SH-SY5Y (cell line): ENCODE data around the gene OR51A7.

Experiments
- GATA2 ChIP-seq: IDR thresholded peaks from 2 replicates; pipeline ENCODE4 v1.6.1; 2011; ENCODE audit warnings: mild to moderate bottlenecking, low read depth, low read length
- GATA3 ChIP-seq: IDR thresholded peaks from 2 replicates; pipeline ENCODE4 v1.6.1; 2011; ENCODE audit warnings: low read depth, mild to moderate bottlenecking, low read length, moderate library complexity

DNA sequence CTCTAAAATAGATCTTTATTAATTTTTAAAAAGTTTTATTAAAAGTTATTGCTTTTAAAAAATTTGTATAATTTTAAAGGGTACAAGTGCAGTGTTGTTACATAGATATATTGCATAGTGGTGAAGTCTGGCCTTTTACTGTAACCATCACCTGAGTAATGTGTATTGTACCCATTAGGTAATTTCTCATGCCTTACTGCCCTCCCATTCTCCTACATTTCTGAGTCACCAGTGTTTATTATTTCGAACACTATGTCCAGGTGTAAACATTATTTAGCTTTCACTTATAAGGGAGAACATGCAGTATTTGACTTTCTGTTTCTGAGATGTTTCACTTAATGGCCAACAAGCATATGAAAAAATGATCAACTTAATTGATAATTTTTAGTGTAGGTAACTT, 18.2 kb downstream of the OR51A7 start:
- TF ChIP-seq GATA2 (no peak), GATA3 (no peak)
